DMS114 treated with DMSO at 0.1 percent for 48 hours (cell line): ENCODE results near the gene NPDC1.

Experiments used
- DNase-seq: peaks from one replicate; lab custom pipeline; 2025; ENCODE audit not compliant: unreplicated experiment; lab: John Stamatoyannopoulos, UW

Gene NPDC1

GRCh38 chr9:137057545-137057944, 11.6 kb upstream of the NPDC1 start:
- no peak for DNase-seq

- no peak for DNase-seq
Measured at GRCh38 chr9:137056739-137057415, 10.9 kb upstream of the NPDC1 start.

- DNase-seq = no peak
Measured at GRCh38 chr9:137055385-137056364, 9.7 kb upstream of the NPDC1 start.

- no peak for DNase-seq
Measured at GRCh38 chr9:137054932-137055384, 9.0 kb upstream of the NPDC1 start.

- DNase-seq = no peak
Measured at GRCh38 chr9:137053944-137054931, 8.3 kb upstream of the NPDC1 start, which contains the start of gene ENTPD2. ENTPD2 (minus strand) TSS chr9:137054061; CDS start chr9:137053997, 64 bp downstream.

GRCh38 chr9:137052998-137053943, 7.3 kb upstream of the NPDC1 start:
- DNase-seq = no peak

GRCh38 chr9:137052293-137052692, 6.3 kb upstream of the NPDC1 start:
- no peak for DNase-seq

GRCh38 chr9:137051145-137051724, 5.3 kb upstream of the NPDC1 start:
- no peak for DNase-seq

GRCh38 chr9:137050570-137050969, 4.6 kb upstream of the NPDC1 start:
- no peak for DNase-seq

- DNase-seq = peak; percentile 7
Measured at GRCh38 chr9:137049544-137050449, 3.8 kb upstream of the NPDC1 start.

GRCh38 chr9:137048655-137049543, 2.9 kb upstream of the NPDC1 start:
- no peak for DNase-seq

GRCh38 chr9:137045294-137046087, 486 bp downstream of the NPDC1 start:
- no peak for DNase-seq

- no peak for DNase-seq
Measured at GRCh38 chr9:137044502-137045177, 1.3 kb downstream of the NPDC1 start.

GRCh38 chr9:137044037-137044436, 1.9 kb downstream of the NPDC1 start:
- DNase-seq = no peak

- no peak for DNase-seq
Measured at GRCh38 chr9:137042751-137043727, 2.9 kb downstream of the NPDC1 start.
